B cell (primary cell): ENCODE data around the gene TAB3. TPM values are rescaled to one million over a fixed set of nuclear protein-coding genes. Genes with fewer than 3 reads are reported as not detected.
"Not testable (repeated sequence)": the region's sequence is repeated elsewhere in the genome, so short reads cannot be mapped to it uniquely, and the experiment has no call there.

Source experiments
- ATAC-seq: fragments of 200-7000 bp; cut with Tn5 transposase; one replicate; pipeline ENCODE4 v1.10.0; 2021; ENCODE audit warnings: low read depth, mild to moderate bottlenecking, moderate number of reproducible peaks, moderate library complexity
- CTCF ChIA-PET: fragments of 350-600 bp; sonication (Branson Sonifier 250); formaldehyde crosslinking; loops from one replicate; lab custom pipeline; 2021; ENCODE audit warnings: antibody characterized with exemption, inconsistent platforms; lab: Charles Lee
- POLR2A ChIA-PET: fragments of 350-600 bp; sonication (Branson Sonifier 250); formaldehyde crosslinking; loops from one replicate; lab custom pipeline; 2021; ENCODE audit warnings: antibody characterized with exemption; lab: Charles Lee
- DNase-seq: peaks from one replicate; pipeline ENCODE4 v3.0.0; 2013
- H2AFZ ChIP-seq: 2 replicates; pipeline ENCODE4 v1.6.1; 2012; ENCODE audit warnings: mild to moderate bottlenecking, low read depth, low read length; ENCODE audit not compliant: insufficient read depth, poor library complexity, severe bottlenecking
- H3K27ac ChIP-seq, 2 donors: 1 replicate in 1 of 2; 2 replicates in 1 of 2; pipeline ENCODE4 v1.5.1; 2012 to 2013; ENCODE audit warnings: low read length in 2 of 2, mild to moderate bottlenecking in 2 of 2, moderate library complexity in 1 of 2
- H3K27me3 ChIP-seq, 4 experiments: fragments of 200-600 bp in 1 of 4; sonication (generic) in 1 of 4; replicated peaks in 1 of 4; 1 replicate in 2 of 4; 2 replicates in 2 of 4; pipeline versions ENCODE4 v1.6.1 to v1.7.0; 2013 to 2016; ENCODE audit warnings: low read length in 3 of 4, mild to moderate bottlenecking in 2 of 4, mixed read lengths in 1 of 4, moderate library complexity in 1 of 4; ENCODE audit not compliant: insufficient read depth in 4 of 4, control insufficient read depth in 3 of 4; ENCODE audit errors: control extremely low read depth in 1 of 4
- H3K36me3 ChIP-seq, 2 experiments: replicated peaks in 1 of 2; 1 replicate in 1 of 2; 2 replicates in 1 of 2; pipeline versions ENCODE4 v1.6.1 to v1.7.1; 2013; ENCODE audit warnings: low read length in 1 of 2; ENCODE audit not compliant: insufficient read depth in 2 of 2, control insufficient read depth in 1 of 2; ENCODE audit errors: control extremely low read depth in 1 of 2, extremely low read depth in 1 of 2
- H3K4me1 ChIP-seq, 2 donors: fragments of 200-600 bp in 1 of 2; sonication (generic) in 1 of 2; 1 replicate in 1 of 2; 2 replicates in 1 of 2; pipeline versions ENCODE4 v1.5.1 to v1.6.1; 2013 to 2017; ENCODE audit warnings: low read length in 2 of 2; ENCODE audit not compliant: control insufficient read depth in 2 of 2, insufficient read depth in 2 of 2
- H3K4me2 ChIP-seq: replicated peaks from 2 replicates; pipeline ENCODE3; 2012; ENCODE audit warnings: mild to moderate bottlenecking, low read depth, low read length; ENCODE audit not compliant: poor library complexity, severe bottlenecking
- H3K4me3 ChIP-seq, 5 experiments: fragments of 200-600 bp in 1 of 5; sonication (generic) in 1 of 5; 1 replicate in 3 of 5; 2 replicates in 2 of 5; pipeline versions ENCODE4 v1.5.1 to v1.7.0; 2011 to 2016; ENCODE audit warnings: low read length in 4 of 5, mild to moderate bottlenecking in 4 of 5, low read depth in 2 of 5, control low read depth in 1 of 5, moderate library complexity in 1 of 5; ENCODE audit not compliant: insufficient read depth in 1 of 5; ENCODE audit errors: control extremely low read depth in 1 of 5, extremely low read depth in 1 of 5
- H3K79me2 ChIP-seq: fragments of 200-600 bp; sonication (generic); one replicate; pipeline ENCODE4 v1.6.0; 2016; ENCODE audit warnings: low read length; ENCODE audit not compliant: control insufficient read depth, insufficient read depth
- H3K9ac ChIP-seq: fragments of 200-600 bp; sonication (generic); 2 replicates; pipeline ENCODE4 v1.6.1; 2017; ENCODE audit warnings: mild to moderate bottlenecking, low read length, moderate library complexity
- H3K9me3 ChIP-seq, 3 donors: one replicate each; pipeline versions ENCODE4 v1.6.1 to v1.7.1; 2013; ENCODE audit warnings: low read length in 2 of 3; ENCODE audit not compliant: control insufficient read depth in 2 of 3, insufficient read depth in 1 of 3; ENCODE audit errors: control extremely low read depth in 1 of 3
- H4K20me1 ChIP-seq: 2 replicates; pipeline ENCODE4 v1.6.0; 2012; ENCODE audit warnings: mild to moderate bottlenecking, low read length; ENCODE audit not compliant: insufficient read depth, control insufficient read depth, poor library complexity, severe bottlenecking
- H3K27ac Mint-ChIP-seq: one replicate; pipeline ENCODE4 v1.8.0; 2021; ENCODE audit warnings: mixed read lengths
- H3K27me3 Mint-ChIP-seq: one replicate; pipeline ENCODE4 v1.8.0; 2021; ENCODE audit warnings: mixed read lengths
- H3K4me1 Mint-ChIP-seq: one replicate; pipeline ENCODE4 v1.8.0; 2021; ENCODE audit warnings: mixed read lengths
- H3K4me3 Mint-ChIP-seq: one replicate; pipeline ENCODE4 v1.8.0; 2021; ENCODE audit warnings: mixed read lengths
- H3K9me3 Mint-ChIP-seq: one replicate; pipeline ENCODE4 v1.8.0; 2022; ENCODE audit warnings: mixed read lengths; ENCODE audit not compliant: insufficient read depth
- CTCF ChIP-seq: fragments of 200-600 bp; IDR thresholded peaks from one replicate; pipeline ENCODE4 v1.8.0; 2022; ENCODE audit warnings: antibody characterized with exemption, mild to moderate bottlenecking
- WGBS: methylation state at CpG from one replicate; pipeline ENCODE4 v1.1.5; 2013; ENCODE audit warnings: missing lambda C conversion rate; ENCODE audit not compliant: insufficient coverage; 5-methylcytosine and 5-hydroxymethylcytosine counted together
- intact Hi-C: fragments of 100-400 bp; cut with micrococcal nuclease; formaldehyde crosslinking; loops from one replicate; pipeline ENCODE4 v1.10.0; 2022
- polyA plus RNA-seq: library from polyadenylated mRNA; depleted of rRNA; stranded (reverse); fragments of >200 nt; gene quantifications from 2 replicates; pipeline ENCODE4 v1.2.3, GENCODE V29; 2012
- total RNA-seq, 2 donors: library from RNA; stranded (reverse); fragments of 120-200 nt in 1 of 2; gene quantifications; 1 replicate in 1 of 2; 2 replicates in 1 of 2; pipeline versions ENCODE4 v1.2.3 to v1.2.4, GENCODE V29; 2013 to 2022

TAB3 gene
- total and polyA plus RNA-seq, 2 donors (not counting 1 experiment from before 2014, with no cell fraction given): 11.4 to 26.5 TPM

GRCh38 chrX:30798810-30799209 is 90.2 kb downstream of the TAB3 start:
- POLR2A ChIA-PET: no interaction called here
- Histone ChIP-seq H3K9me3 (no peaks in the 10 kb centered on the region), H4K20me1 (no peaks in the 10 kb centered on the region), H2AFZ (no peak overlapping the region), H3K4me3 (no peak overlapping the region), H3K9ac (no peak overlapping the region), H3K79me2 (no peaks in the 10 kb centered on the region), H3K4me1 (no peaks in the 10 kb centered on the region), H3K4me2 (no peak overlapping the region), H3K27ac (no peak overlapping the region), H3K27me3 (no peaks in the 10 kb centered on the region), H3K36me3 (no peaks in the 10 kb centered on the region)
- Mint-ChIP-seq H3K27ac (no peak overlapping the region), H3K4me1 (no peaks in the 10 kb centered on the region), H3K4me3 (no peak overlapping the region), H3K9me3 (no peaks in the 10 kb centered on the region), H3K27me3 (no peaks in the 10 kb centered on the region)
- ATAC-seq (no peak), DNase-seq (no peak)
- intact Hi-C loops: no loop called here
- CTCF ChIA-PET: no interaction called here
- no peak for TF ChIP-seq CTCF
- WGBS: 100% methylated on average over 2 of the region's 3 CpGs

GRCh38 chrX:30797301-30797700 is 91.8 kb downstream of the TAB3 start:
- CTCF ChIA-PET, ATAC-seq: not testable (repeated sequence)
- 100% methylated on average over 1 of the region's 1 CpG for WGBS

More at GRCh38 chrX:30797301-30797700, 91.8 kb downstream of the TAB3 start:
- H3K27ac Mint-ChIP-seq, POLR2A ChIA-PET, H3K9ac ChIP-seq, H3K27ac ChIP-seq, H2AFZ ChIP-seq, H3K4me1 ChIP-seq, H3K36me3 ChIP-seq, H3K79me2 ChIP-seq, H3K9me3 Mint-ChIP-seq, H3K4me1 Mint-ChIP-seq, H3K4me3 ChIP-seq, H3K27me3 Mint-ChIP-seq, H3K9me3 ChIP-seq, intact Hi-C loops, H3K27me3 ChIP-seq, H3K4me2 ChIP-seq, H3K4me3 Mint-ChIP-seq, H4K20me1 ChIP-seq, DNase-seq: not testable (repeated sequence)
